HG03064 (cell line): ENCODE results near the gene RBFOX1.

Source experiments
- ATAC-seq: cut with Tn5 transposase; IDR thresholded peaks from one replicate; pipeline ENCODE4 v1.9.1; 2021; ENCODE audit warnings: low read depth; ENCODE audit not compliant: unreplicated experiment

RBFOX1 gene

GRCh38 chr16:7511549-7512260 is 179.1 kb downstream of the RBFOX1 start:
- no peak for ATAC-seq

- no peak for ATAC-seq
These were observed 179.9 kb downstream of the RBFOX1 start for GRCh38 chr16:7512503-7512902.

GRCh38 chr16:7513429-7513828 is 180.8 kb downstream of the RBFOX1 start:
- ATAC-seq, result no peak

- no peak for ATAC-seq
These were observed 182.9 kb downstream of the RBFOX1 start for GRCh38 chr16:7515543-7515942.

- no peak for ATAC-seq
These were observed 184.9 kb downstream of the RBFOX1 start for GRCh38 chr16:7517496-7517895.

GRCh38 chr16:7518158-7518557 is 185.5 kb downstream of the RBFOX1 start:
- ATAC-seq, result no peak

- ATAC-seq, result no peak
These were observed 189.2 kb downstream of the RBFOX1 start for GRCh38 chr16:7521834-7522233.

GRCh38 chr16:7524419-7524818 is 191.8 kb downstream of the RBFOX1 start:
- no peak for ATAC-seq

- no peak for ATAC-seq
These were observed 194.1 kb downstream of the RBFOX1 start for GRCh38 chr16:7526736-7527135.

GRCh38 chr16:7532534-7532933 is 199.9 kb downstream of the RBFOX1 start:
- no peak for ATAC-seq

- no peak for ATAC-seq
These were observed 202.1 kb downstream of the RBFOX1 start for GRCh38 chr16:7534749-7535148.

GRCh38 chr16:7541026-7541425 is 208.4 kb downstream of the RBFOX1 start:
- ATAC-seq, result no peak

GRCh38 chr16:7545251-7545650 is 212.6 kb downstream of the RBFOX1 start:
- ATAC-seq, result no peak

- ATAC-seq, result no peak
These were observed 214.3 kb downstream of the RBFOX1 start for GRCh38 chr16:7546948-7547347.

GRCh38 chr16:7547736-7548135 is 215.1 kb downstream of the RBFOX1 start:
- no peak for ATAC-seq

GRCh38 chr16:7548796-7549318 is 216.2 kb downstream of the RBFOX1 start:
- ATAC-seq, result no peak

- ATAC-seq, result no peak
These were observed 217.5 kb downstream of the RBFOX1 start for GRCh38 chr16:7550096-7550495.

- no peak for ATAC-seq
These were observed 222.8 kb downstream of the RBFOX1 start for GRCh38 chr16:7555459-7555858.

- no peak for ATAC-seq
These were observed 229.3 kb downstream of the RBFOX1 start for GRCh38 chr16:7561908-7562405.

- no peak for ATAC-seq
These were observed 233.7 kb downstream of the RBFOX1 start for GRCh38 chr16:7566360-7566759.

- ATAC-seq, result no peak
These were observed 238.7 kb downstream of the RBFOX1 start for GRCh38 chr16:7571366-7571765.

- ATAC-seq, result no peak
These were observed 244.9 kb downstream of the RBFOX1 start for GRCh38 chr16:7577588-7577987.
